Epithelial cell of proximal tubule (primary cell): ENCODE results near the gene LRBA. TPM values are rescaled to one million over a fixed set of nuclear protein-coding genes. Genes with fewer than 3 reads are reported as not detected.

Experiments
- DNase-seq: peaks from one replicate; pipeline ENCODE4 v3.0.0-alpha.2; 2011; ENCODE audit warnings: low read depth
- H3K4me3 ChIP-seq: 2 replicates; pipeline ENCODE4 v1.5.1; 2011; ENCODE audit warnings: low read depth, mild to moderate bottlenecking, low read length
- total RNA-seq: library from RNA; depleted of rRNA; stranded (reverse); fragments of >200 nt; gene quantifications from 2 replicates; pipeline ENCODE4 v1.2.3, GENCODE V29; 2015
- TF ChIP-seq, protein P1 (sequence below): conservative IDR thresholded peaks from 2 replicates; pipeline ENCODE4 v1.5.1; 2012; ENCODE audit warnings: low read depth, mild to moderate bottlenecking, low read length

LRBA gene
- total RNA-seq, 1 donor from 2014 or later: 58.9 TPM

GRCh38 chr4:150862829-150863228 lies 152.3 kb downstream of the LRBA start:
- no peak overlapping the region for H3K4me3 ChIP-seq
- TF ChIP-seq, protein P1, sequence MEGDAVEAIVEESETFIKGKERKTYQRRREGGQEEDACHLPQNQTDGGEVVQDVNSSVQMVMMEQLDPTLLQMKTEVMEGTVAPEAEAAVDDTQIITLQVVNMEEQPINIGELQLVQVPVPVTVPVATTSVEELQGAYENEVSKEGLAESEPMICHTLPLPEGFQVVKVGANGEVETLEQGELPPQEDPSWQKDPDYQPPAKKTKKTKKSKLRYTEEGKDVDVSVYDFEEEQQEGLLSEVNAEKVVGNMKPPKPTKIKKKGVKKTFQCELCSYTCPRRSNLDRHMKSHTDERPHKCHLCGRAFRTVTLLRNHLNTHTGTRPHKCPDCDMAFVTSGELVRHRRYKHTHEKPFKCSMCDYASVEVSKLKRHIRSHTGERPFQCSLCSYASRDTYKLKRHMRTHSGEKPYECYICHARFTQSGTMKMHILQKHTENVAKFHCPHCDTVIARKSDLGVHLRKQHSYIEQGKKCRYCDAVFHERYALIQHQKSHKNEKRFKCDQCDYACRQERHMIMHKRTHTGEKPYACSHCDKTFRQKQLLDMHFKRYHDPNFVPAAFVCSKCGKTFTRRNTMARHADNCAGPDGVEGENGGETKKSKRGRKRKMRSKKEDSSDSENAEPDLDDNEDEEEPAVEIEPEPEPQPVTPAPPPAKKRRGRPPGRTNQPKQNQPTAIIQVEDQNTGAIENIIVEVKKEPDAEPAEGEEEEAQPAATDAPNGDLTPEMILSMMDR: no peak
- no peak for DNase-seq

DNA sequence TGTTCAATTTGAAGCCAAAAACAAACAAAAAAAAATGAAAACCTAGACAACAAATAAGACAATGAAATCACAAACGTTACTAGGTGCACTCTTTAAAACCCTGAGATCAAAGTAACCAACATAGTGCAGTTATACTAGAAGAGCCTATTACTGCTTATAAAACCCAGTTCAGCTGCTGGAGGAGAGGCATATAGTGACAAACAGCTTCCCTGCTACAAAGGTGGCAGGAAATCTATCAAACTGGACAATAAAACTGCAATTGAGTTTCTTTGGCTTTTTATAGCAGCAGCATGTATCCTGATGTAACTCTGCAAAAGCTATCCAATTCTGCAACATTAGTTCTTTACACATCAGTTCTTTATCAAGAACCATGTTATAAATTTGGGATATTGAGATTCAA lies 155.6 kb downstream of the LRBA start:
- TF ChIP-seq, protein P1: no peak
- DNase-seq: no peak
- no peak overlapping the region for H3K4me3 ChIP-seq

DNA sequence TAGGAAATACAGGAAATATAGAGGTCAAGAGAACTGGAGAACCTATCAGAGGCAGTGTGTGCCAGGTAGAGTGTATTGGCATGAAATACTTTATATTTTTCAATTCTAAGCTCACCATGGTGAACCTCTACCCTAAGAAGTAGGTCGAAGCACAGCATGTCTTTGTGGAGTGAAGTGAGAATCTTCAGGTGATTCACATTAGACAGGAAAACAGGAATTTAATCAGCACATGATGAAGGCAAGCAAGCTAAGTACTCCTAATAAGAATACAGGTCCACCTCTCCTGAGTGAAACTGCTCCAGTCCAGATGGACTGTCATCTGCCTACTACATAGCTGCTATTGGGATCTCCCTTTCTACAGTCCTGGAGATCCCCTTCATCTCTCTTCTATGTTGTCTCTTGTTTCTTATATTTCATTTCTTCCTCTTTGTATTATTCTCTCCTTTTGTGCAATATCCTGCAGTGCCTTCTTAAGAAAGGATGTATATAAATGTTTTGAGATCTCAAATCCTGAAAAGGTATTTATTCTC lies 159.0 kb downstream of the LRBA start:
- no peak for DNase-seq
- H3K4me3 ChIP-seq: no peak overlapping the region
- TF ChIP-seq, protein P1: no peak

GRCh38 chr4:150854600-150854999 lies 160.5 kb downstream of the LRBA start:
- no peak for DNase-seq
- TF ChIP-seq, protein P1: no peak
- no peak overlapping the region for H3K4me3 ChIP-seq

DNA sequence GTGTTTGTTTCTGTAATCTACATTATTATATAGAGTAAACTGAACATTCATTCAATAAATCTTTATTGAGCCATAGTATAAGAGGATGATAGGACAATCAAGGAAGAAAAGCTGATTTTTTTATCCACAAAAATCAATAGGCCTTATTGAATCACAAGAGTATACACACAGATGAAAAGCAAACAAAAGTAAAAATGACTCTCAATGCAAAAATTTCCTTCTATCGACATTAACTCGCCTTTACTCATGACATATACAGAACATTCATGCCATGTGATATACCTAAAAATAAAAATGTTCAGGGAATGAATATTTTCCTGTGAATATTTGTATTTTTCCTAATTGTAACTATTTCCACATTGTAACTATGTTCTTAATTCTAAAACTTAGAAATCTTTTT lies 161.2 kb downstream of the LRBA start:
- H3K4me3 ChIP-seq: no peak overlapping the region
- TF ChIP-seq, protein P1: no peak
- DNase-seq: no peak

DNA sequence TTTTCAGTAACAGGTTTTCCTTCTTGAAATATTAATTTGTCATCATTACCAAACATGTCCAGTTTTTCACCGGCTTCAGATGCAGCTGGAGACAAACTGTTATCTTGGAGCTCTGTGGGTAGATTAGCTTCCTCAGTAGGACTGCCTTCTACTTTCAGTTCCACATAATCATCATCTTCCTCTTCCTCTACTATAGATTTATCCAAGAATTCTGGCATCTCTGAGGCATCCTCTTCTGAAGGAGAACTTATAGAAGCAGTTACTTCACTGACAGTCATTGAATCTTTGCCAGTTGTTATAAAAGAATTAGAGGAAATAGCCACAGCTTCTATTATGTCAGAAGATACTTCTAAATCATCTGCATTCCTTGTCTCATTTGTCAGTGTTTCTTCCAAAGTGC lies 162.9 kb downstream of the LRBA start:
- DNase-seq: no peak
- TF ChIP-seq, protein P1: no peak

GRCh38 chr4:150849016-150849415 lies 166.1 kb downstream of the LRBA start:
- no peak overlapping the region for H3K4me3 ChIP-seq
- peak; percentile 22 for DNase-seq
- TF ChIP-seq, protein P1: no peak

More for the DNA sequence above, 162.9 kb downstream of the LRBA start:
- no peak overlapping the region for H3K4me3 ChIP-seq
